Fibroblast of peridontal ligament (primary cell): Measurements from ENCODE around the gene FBXL15.

Source experiments
- DNase-seq: peaks from one replicate; pipeline ENCODE4 v3.0.0-alpha.2; 2010; ENCODE audit errors: extremely low read depth

Gene FBXL15

GRCh38 chr10:102457591-102458150 is 37.0 kb downstream of the FBXL15 start:
- DNase-seq, result no peak

GRCh38 chr10:102458656-102459055 is 38.0 kb downstream of the FBXL15 start:
- DNase-seq, result no peak

- no peak for DNase-seq
Measured at GRCh38 chr10:102460836-102461186, 40.2 kb downstream of the FBXL15 start.

- peak; percentile 51 for DNase-seq
Measured at GRCh38 chr10:102461187-102462054, 40.8 kb downstream of the FBXL15 start.

- DNase-seq, result no peak
Measured at GRCh38 chr10:102462512-102463054, 41.9 kb downstream of the FBXL15 start.

GRCh38 chr10:102463983-102464382 is 43.3 kb downstream of the FBXL15 start:
- DNase-seq, result no peak

GRCh38 chr10:102465466-102465865 is 44.8 kb downstream of the FBXL15 start:
- no peak for DNase-seq

GRCh38 chr10:102467318-102467717 is 46.7 kb downstream of the FBXL15 start:
- DNase-seq, result no peak

GRCh38 chr10:102467971-102468438 is 47.4 kb downstream of the FBXL15 start:
- no peak for DNase-seq

- peak; percentile 75 for DNase-seq
Measured at GRCh38 chr10:102468683-102469082, 48.0 kb downstream of the FBXL15 start.

GRCh38 chr10:102470579-102471546 is 50.2 kb downstream of the FBXL15 start:
- DNase-seq, result no peak
